HG03045 (cell line): ENCODE results near the gene AHSP.
"Not testable (repeated sequence)": the region's sequence is repeated elsewhere in the genome, so short reads cannot be mapped to it uniquely, and the experiment has no call there.

Source experiments
- ATAC-seq: cut with Tn5 transposase; IDR thresholded peaks from one replicate; pipeline ENCODE4 v1.9.1; 2021; ENCODE audit warnings: mild to moderate bottlenecking, moderate library complexity; ENCODE audit not compliant: unreplicated experiment

AHSP gene

GRCh38 chr16:31529937-31530312 is 2.2 kb downstream of the AHSP start:
- no peak for ATAC-seq

GRCh38 chr16:31530405-31530804 is 2.7 kb downstream of the AHSP start:
- no peak for ATAC-seq

GRCh38 chr16:31531096-31531495 is 3.4 kb downstream of the AHSP start:
- no peak for ATAC-seq

- ATAC-seq: no peak
Observed at GRCh38 chr16:31532120-31532519, 4.4 kb downstream of the AHSP start.

GRCh38 chr16:31532896-31533295 is 5.2 kb downstream of the AHSP start:
- no peak for ATAC-seq

- no peak for ATAC-seq
Observed at GRCh38 chr16:31535737-31536136, 8.0 kb downstream of the AHSP start.

GRCh38 chr16:31536804-31537361 is 9.2 kb downstream of the AHSP start:
- ATAC-seq: no peak

GRCh38 chr16:31537362-31538242 is 9.9 kb downstream of the AHSP start:
- no peak for ATAC-seq

- not testable (repeated sequence) for ATAC-seq
Observed at GRCh38 chr16:31538243-31538598, 10.5 kb downstream of the AHSP start.

- ATAC-seq: not testable (repeated sequence)
Observed at GRCh38 chr16:31539762-31540161, 12.1 kb downstream of the AHSP start.

- ATAC-seq: no peak
Observed at GRCh38 chr16:31542763-31543162, 15.1 kb downstream of the AHSP start.

- ATAC-seq: no peak
Observed at GRCh38 chr16:31561426-31562233, 33.9 kb downstream of the AHSP start.

- no peak for ATAC-seq
Observed at GRCh38 chr16:31568577-31569359, 41.1 kb downstream of the AHSP start.

GRCh38 chr16:31569360-31569717 is 41.6 kb downstream of the AHSP start:
- ATAC-seq: no peak

GRCh38 chr16:31572821-31573220 is 45.1 kb downstream of the AHSP start:
- ATAC-seq: no peak

GRCh38 chr16:31574159-31574558 is 46.5 kb downstream of the AHSP start:
- ATAC-seq: not testable (repeated sequence)

- ATAC-seq: no peak
Observed at GRCh38 chr16:31577411-31577810, 49.7 kb downstream of the AHSP start.
